Heart right ventricle (tissue), 16 donors: ENCODE measurements around the gene RUNX3. TPM values are rescaled to one million over a fixed set of nuclear protein-coding genes. Genes with fewer than 3 reads are reported as not detected.

Experiments
- ATAC-seq, 8 donors: fragments of 200-7000 bp; cut with Tn5 transposase; one replicate each; pipeline ENCODE4 v1.9.1; 2020; ENCODE audit warnings: mild to moderate bottlenecking in 8 of 8, moderate library complexity in 8 of 8, moderate number of reproducible peaks in 1 of 8
- DNase-seq, 2 donors: peaks; one replicate each; pipeline ENCODE4 v3.0.0-alpha.2; 2020
- H3K27ac ChIP-seq, 10 donors: fragments of 200-600 bp; sonication (generic) in 2 of 10; one replicate each; pipeline versions ENCODE4 v1.5.0 to v1.8.0; 2020 to 2022; ENCODE audit warnings: mild to moderate bottlenecking in 3 of 10
- H3K27me3 ChIP-seq, 7 donors: fragments of 200-600 bp; one replicate each; pipeline ENCODE4 v1.8.0; 2021 to 2022; ENCODE audit warnings: mild to moderate bottlenecking in 2 of 7
- H3K36me3 ChIP-seq, 9 donors: fragments of 200-600 bp; sonication (generic) in 1 of 9; one replicate each; pipeline versions ENCODE4 v1.5.0 to v1.8.0; 2020 to 2022; ENCODE audit warnings: mild to moderate bottlenecking in 2 of 9
- H3K4me1 ChIP-seq, 9 donors: fragments of 200-600 bp; sonication (generic) in 1 of 9; one replicate each; pipeline versions ENCODE4 v1.5.0 to v1.8.0; 2020 to 2022; ENCODE audit warnings: mild to moderate bottlenecking in 4 of 9
- H3K4me3 ChIP-seq, 10 donors: fragments of 200-600 bp; sonication (generic) in 2 of 10; one replicate each; pipeline versions ENCODE4 v1.5.0 to v1.8.0; 2020 to 2022; ENCODE audit warnings: mild to moderate bottlenecking in 7 of 10, moderate library complexity in 2 of 10
- H3K9me3 ChIP-seq, 11 donors: fragments of 200-600 bp in 10 of 11; sonication (generic) in 2 of 11; one replicate each; pipeline versions ENCODE4 v1.5.0 to v1.8.0; 2013 to 2022; ENCODE audit warnings: mild to moderate bottlenecking in 2 of 11, control low read depth in 1 of 11, moderate library complexity in 1 of 11
- CTCF ChIP-seq, 9 donors: fragments of 200-600 bp; sonication (generic) in 2 of 9; IDR thresholded peaks; one replicate each; pipeline versions ENCODE4 v1.5.0 to v1.8.0; 2021 to 2022; ENCODE audit warnings: antibody characterized with exemption in 9 of 9, mild to moderate bottlenecking in 5 of 9, moderate library complexity in 1 of 9
- WGBS, 2 donors: extraction: QIAGEN DNeasy Blood & Tissue Kit; methylation state at CpG; one replicate each; pipeline ENCODE4 v1.1.7; 2013; ENCODE audit warnings: inconsistent platforms in 1 of 2; 5-methylcytosine and 5-hydroxymethylcytosine counted together
- intact Hi-C, 10 donors: fragments of 100-400 bp; cut with DNase I; formaldehyde crosslinking; loops; one replicate each; pipeline versions ENCODE4 v1.11.1 to v1.14.2; 2022
- polyA plus RNA-seq, 2 donors: library from polyadenylated mRNA; stranded (reverse); fragments of 200-250 nt; gene quantifications; one replicate each; pipeline ENCODE4 v1.2.3, GENCODE V29; 2013
- total RNA-seq, 10 donors: library from RNA; stranded (reverse); fragmentation: NEBNext Ultra II Directional in 3 of 10; extraction: Animal tissue kit (Norgen Biotek cat#: 25700) in 3 of 10; gene quantifications; one replicate each; pipeline versions ENCODE4 v1.2.1 to v1.2.4, GENCODE V29; 2021 to 2023
- donor health status: Arrhythmogenic right ventricular cardiomyopathy.
- donor health status: ischemic (EF 13 %, LVEDD 7.1; RV severe dilation, severe dysfunction).
- donor health status: healthy with polysubstance abuse.
- donor health status: DM: no; HTN: yes; CAD: no.
- donor health status: DM: no; HTN: no; CAD: no.
- donor health status: ischemic (EF 25% LVEDD 6.9; RV normal size, moderate dysfunction).
- donor health status: ischemic (EF 25% LVEDD 5.7; RV mildly dilated, moderate dysfunction).
- donor health status: healthy.
- donor health status: DM: yes; HTN: yes; CAD: no.
- donor health status: Ischemic cardiomyopathy.
- donor health status: ischemic (EF 35%, LVEDD 5.7; RV mildly dilated, moderate dysfunction).
- donor health status: nonischemic (EF 11% LVEDD 7.7; RV severe dilation, severe dysfunction).
- donor health status: DM: yes; HTN: yes; CAD: no.
- donor health status: PGD.
- donor health status: ischemic (EF 29% LVEDD 5.4; RV normal size, mild dysfunction).
- donor health status: nonischemic (EF 23%, LVEDD 6.1; RV moderate dilation, normal function).

The RUNX3 gene
- total and polyA plus RNA-seq, 12 donors = 0.07 to 5.9 (median 0.38) TPM

GRCh38 chr1:24890887-24891286, 39.2 kb downstream of the RUNX3 start:
- Histone ChIP-seq H3K9me3 (peaks cover 0 to 15% (median 7%) of the 10 kb centered on the region in 11 donors), H3K4me3 (no peak overlapping the region), H3K4me1 (no peaks in the 10 kb centered on the region), H3K36me3 (no peaks in the 10 kb centered on the region), H3K27me3 (peaks cover 0 to 24% (median 0%) of the 10 kb centered on the region in 7 donors), H3K27ac (no peak overlapping the region)
- TF ChIP-seq CTCF (IDR thresholded peaks at IDR 0.05) = no peak
- intact Hi-C loops = no loop called here
- DNase-seq = no peak
- 81 to 90% methylated on average over 2 of the region's 2 CpGs for WGBS, 2 donors
- ATAC-seq = no peak

GRCh38 chr1:24888971-24889676, 41.0 kb downstream of the RUNX3 start:
- no peak for TF ChIP-seq CTCF (IDR thresholded peaks at IDR 0.05)
- intact Hi-C loops = no loop called here
- no peak for ATAC-seq

GRCh38 chr1:24888061-24888970, 41.8 kb downstream of the RUNX3 start:
- H3K4me1 ChIP-seq = no peaks in the 10 kb centered on the region
- peaks cover 0 to 24% (median 6%) of the 10 kb centered on the region in 7 donors for H3K27me3 ChIP-seq
- no peak overlapping the region for H3K4me3 ChIP-seq
- TF ChIP-seq CTCF (IDR thresholded peaks at IDR 0.05) = no peak
- H3K27ac ChIP-seq = no peak overlapping the region
- WGBS, 2 donors = 91 to 92% methylated on average over 9 of the region's 9 CpGs
- DNase-seq (no peak), ATAC-seq (no peak)
- H3K9me3 ChIP-seq = peaks cover 0 to 28% (median 13%) of the 10 kb centered on the region in 11 donors
- intact Hi-C loops = no loop called here
- H3K36me3 ChIP-seq = no peaks in the 10 kb centered on the region

More at GRCh38 chr1:24888971-24889676, 41.0 kb downstream of the RUNX3 start:
- Histone ChIP-seq H3K9me3 (peaks cover 0 to 20% (median 7%) of the 10 kb centered on the region in 11 donors), H3K27me3 (peaks cover 0 to 24% (median 6%) of the 10 kb centered on the region in 7 donors), H3K4me3 (no peak overlapping the region), H3K36me3 (no peaks in the 10 kb centered on the region), H3K27ac (no peak overlapping the region), H3K4me1 (no peaks in the 10 kb centered on the region)
- no peak for DNase-seq
- WGBS, 2 donors = 73 to 89% methylated on average over 4 of the region's 4 CpGs

- no peak for DNase-seq
- peaks cover 0 to 24% (median 6%) of the 10 kb centered on the region in 7 donors for H3K27me3 ChIP-seq
- no peak overlapping the region for H3K4me3 ChIP-seq
- no peak for TF ChIP-seq CTCF (IDR thresholded peaks at IDR 0.05)
- H3K9me3 ChIP-seq = peaks cover 0 to 28% (median 9%) of the 10 kb centered on the region in 11 donors
- H3K4me1 ChIP-seq = no peaks in the 10 kb centered on the region
- intact Hi-C loops = no loop called here
- H3K27ac ChIP-seq = no peak overlapping the region
- ATAC-seq = no peak
- H3K36me3 ChIP-seq = no peaks in the 10 kb centered on the region
- WGBS, 2 donors = 75 to 93% methylated on average over 1 of the region's 1 CpG
Measured at GRCh38 chr1:24886241-24886640, 43.8 kb downstream of the RUNX3 start.
